Measurements from ENCODE around the gene RRP9.
A peak's percentile ranks its signal among the peaks of the same experiment; 100 is the strongest.

RRP9 gene

DNA sequence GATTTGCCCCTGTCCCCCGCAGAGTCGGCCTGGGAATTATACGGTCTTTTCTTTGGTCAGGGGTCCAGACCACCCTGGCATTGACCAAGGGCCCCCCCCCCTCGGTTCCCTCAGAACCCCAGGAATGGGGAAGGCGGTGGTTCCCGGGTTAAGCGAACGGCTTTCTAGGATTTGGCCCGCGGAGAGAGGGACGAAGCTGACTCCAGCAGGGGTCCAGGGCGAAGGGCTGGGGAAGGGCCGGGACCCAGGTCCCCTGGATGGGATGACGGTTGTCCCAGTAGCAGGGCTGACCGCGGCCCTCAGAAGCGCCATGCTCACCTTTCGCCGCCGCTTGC lies 274 bp downstream of the RRP9 start:
- Histone ChIP-seq H4K91ac (ENCODE audit: low read depth, low read length, poor library complexity) (no peak overlapping the region), H2BK120ac (ENCODE audit: low read depth, low read length) (no peak overlapping the region), H3K36me3 (replicated peaks in 1 of 2; ENCODE audit: control insufficient read depth in 2 of 2, insufficient read depth in 2 of 2, low read length in 2 of 2) (peaks cover 13 to 29% of the 10 kb centered on the region in 2 donors), H3K9ac (ENCODE audit: low read depth, low read length, poor library complexity) (peak overlapping the region; percentile 66), H3K14ac (ENCODE audit: low read length) (no peak overlapping the region), H3K4me1 (ENCODE audit: control insufficient read depth in 2 of 2, insufficient read depth in 1 of 2, low read depth in 1 of 2, low read length in 2 of 2) (peaks cover 7% of the 10 kb centered on the region in 2 donors), H3K4me3 (ENCODE audit: low read length in 2 of 2) (peak overlapping the region; percentile 56 to 90), H3K4me2 (ENCODE audit: insufficient read depth, low read length, poor library complexity, severe bottlenecking) (peak overlapping the region; percentile 86), H3K23ac (ENCODE audit: low read depth, low read length, poor library complexity) (peak overlapping the region; percentile 39), H3K9me3 (replicated peaks in 1 of 2; ENCODE audit: control insufficient read depth in 2 of 2, insufficient read depth in 1 of 2, low read depth in 1 of 2, low read length in 2 of 2) (no peaks in the 10 kb centered on the region), H2AK5ac (ENCODE audit: low read depth, low read length) (no peak overlapping the region), H3K4ac (ENCODE audit: low read length) (no peak overlapping the region), H2BK5ac (ENCODE audit: low read length) (no peak overlapping the region), H2BK12ac (ENCODE audit: low read length) (no peak overlapping the region), H3K27ac (replicated peaks; ENCODE audit: low read length) (no peak overlapping the region), H3K27me3 (ENCODE audit: control insufficient read depth in 3 of 3, insufficient read depth in 3 of 3, low read depth in 1 of 3, low read length in 3 of 3) (no peaks in the 10 kb centered on the region), H2BK15ac (ENCODE audit: low read length) (no peak overlapping the region), H4K8ac (ENCODE audit: low read depth, low read length) (no peak overlapping the region), H2AFZ (ENCODE audit: low read length) (peak overlapping the region; percentile 85), H3K79me1 (ENCODE audit: low read depth, low read length) (peaks cover 5% of the 10 kb centered on the region), H3K18ac (ENCODE audit: low read length) (peak overlapping the region; percentile 34)
- WGBS, 2 donors (ENCODE audit: extremely low coverage in 2 of 2, insufficient read length in 2 of 2, insufficient replicate concordance in 1 of 2): no CpG with 5 or more reads among the region's 20 CpGs
- no peak for DNase-seq (ENCODE audit: low spot score)

DNA sequence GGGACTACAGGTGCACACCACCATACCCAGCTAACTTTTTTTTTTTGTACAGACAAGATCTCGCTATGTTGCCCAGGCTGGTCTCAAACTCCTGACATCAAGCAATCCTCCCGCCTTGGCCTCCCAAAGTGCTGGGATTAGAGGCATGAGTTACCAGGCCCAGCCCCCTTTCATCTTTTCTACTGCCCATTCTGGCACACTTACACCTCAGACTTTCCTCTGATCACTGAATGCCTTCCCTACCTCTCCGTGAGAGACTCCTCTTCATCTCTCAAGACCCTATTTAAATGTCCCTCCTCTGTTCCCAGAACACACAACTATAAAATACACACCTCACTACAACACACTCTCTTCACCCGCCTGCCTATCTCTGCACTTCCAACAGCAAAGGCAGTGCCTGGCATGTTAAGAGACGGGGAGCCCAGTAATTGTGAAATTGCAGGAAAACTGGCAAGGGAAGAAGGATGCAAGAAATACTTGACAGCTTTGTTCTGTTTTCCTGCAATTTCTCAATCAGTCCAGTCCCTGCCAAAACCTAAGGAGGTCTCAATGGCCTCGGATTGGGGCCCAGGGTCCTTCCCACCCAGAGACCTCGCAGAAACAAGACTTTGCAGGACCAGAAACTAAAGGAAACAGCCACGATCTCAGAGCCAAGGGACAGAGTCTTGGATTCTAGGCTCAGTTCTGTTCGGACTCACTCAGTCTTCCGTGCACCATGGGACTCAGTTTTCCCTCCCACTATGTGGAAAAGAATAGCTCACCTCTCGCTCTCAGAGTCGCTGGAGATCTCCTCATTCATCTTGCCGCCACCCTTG lies 849 bp downstream of the RRP9 start:
- Histone ChIP-seq H3K36me3 (replicated peaks in 1 of 2; ENCODE audit: control insufficient read depth in 2 of 2, insufficient read depth in 2 of 2, low read length in 2 of 2) (peaks cover 17 to 35% of the 10 kb centered on the region in 2 donors), H3K27ac (replicated peaks; ENCODE audit: low read length) (no peak overlapping the region), H2AFZ (ENCODE audit: low read length) (peak overlapping the region; percentile 85), H2AK5ac (ENCODE audit: low read depth, low read length) (no peak overlapping the region), H3K79me1 (ENCODE audit: low read depth, low read length) (peaks cover 5% of the 10 kb centered on the region), H3K9ac (ENCODE audit: low read depth, low read length, poor library complexity) (no peak overlapping the region), H2BK120ac (ENCODE audit: low read depth, low read length) (no peak overlapping the region), H3K4me3 (ENCODE audit: low read length in 2 of 2) (peak overlapping the region; percentile 56 to 90), H3K4me2 (ENCODE audit: insufficient read depth, low read length, poor library complexity, severe bottlenecking) (peak overlapping the region; percentile 86), H3K4ac (ENCODE audit: low read length) (no peak overlapping the region), H2BK12ac (ENCODE audit: low read length) (no peak overlapping the region), H4K91ac (ENCODE audit: low read depth, low read length, poor library complexity) (no peak overlapping the region), H3K23ac (ENCODE audit: low read depth, low read length, poor library complexity) (no peak overlapping the region), H3K18ac (ENCODE audit: low read length) (no peak overlapping the region), H3K27me3 (ENCODE audit: control insufficient read depth in 3 of 3, insufficient read depth in 3 of 3, low read depth in 1 of 3, low read length in 3 of 3) (no peaks in the 10 kb centered on the region), H2BK5ac (ENCODE audit: low read length) (no peak overlapping the region), H3K14ac (ENCODE audit: low read length) (no peak overlapping the region), H2BK15ac (ENCODE audit: low read length) (no peak overlapping the region), H4K8ac (ENCODE audit: low read depth, low read length) (no peak overlapping the region), H3K9me3 (replicated peaks in 1 of 2; ENCODE audit: control insufficient read depth in 2 of 2, insufficient read depth in 1 of 2, low read depth in 1 of 2, low read length in 2 of 2) (no peaks in the 10 kb centered on the region), H3K4me1 (ENCODE audit: control insufficient read depth in 2 of 2, insufficient read depth in 1 of 2, low read depth in 1 of 2, low read length in 2 of 2) (peaks cover 7% of the 10 kb centered on the region in 2 donors)
- WGBS, 2 donors (ENCODE audit: extremely low coverage in 2 of 2, insufficient read length in 2 of 2, insufficient replicate concordance in 1 of 2): 100% methylated on average over 1 of the region's 13 CpGs; no CpG with 5 or more reads in 1 of the 2 donors
- no peak for DNase-seq (ENCODE audit: low spot score)

DNA sequence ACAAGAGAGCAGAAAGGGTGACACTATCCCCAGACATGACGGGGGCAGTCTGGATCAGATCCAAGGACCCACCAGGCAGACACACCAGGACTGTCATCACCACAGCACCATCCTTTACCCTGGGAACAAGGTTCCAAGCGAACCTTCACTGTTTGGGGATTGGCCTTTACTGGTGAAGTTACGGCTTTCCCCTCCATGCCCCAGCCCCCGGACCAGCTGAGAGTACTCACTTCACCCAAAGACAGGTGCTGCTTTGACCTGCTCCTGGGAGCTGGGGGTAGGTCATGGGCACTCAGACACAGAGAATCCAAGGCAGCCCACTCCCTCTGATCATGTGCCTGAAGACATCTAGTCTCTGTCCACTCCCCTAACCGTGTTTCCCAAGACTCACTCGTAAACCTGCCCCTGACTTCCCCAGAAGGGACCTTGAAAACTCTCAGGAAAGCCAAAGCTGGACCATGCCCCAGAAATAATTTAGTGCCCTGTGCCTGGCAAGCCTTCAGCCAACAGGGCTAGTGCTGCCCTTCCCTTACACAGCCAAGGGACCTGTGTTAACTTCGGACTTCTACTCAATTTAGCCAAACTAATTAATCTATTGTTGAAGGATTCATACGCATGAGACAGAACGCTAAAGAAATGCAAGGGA lies 2.8 kb downstream of the RRP9 start:
- Histone ChIP-seq H2BK15ac (ENCODE audit: low read length) (no peak overlapping the region), H3K18ac (ENCODE audit: low read length) (no peak overlapping the region), H3K4me3 (ENCODE audit: low read length in 2 of 2) (no peak overlapping the region), H2AFZ (ENCODE audit: low read length) (no peak overlapping the region), H3K9ac (ENCODE audit: low read depth, low read length, poor library complexity) (no peak overlapping the region), H3K9me3 (replicated peaks in 1 of 2; ENCODE audit: control insufficient read depth in 2 of 2, insufficient read depth in 1 of 2, low read depth in 1 of 2, low read length in 2 of 2) (no peaks in the 10 kb centered on the region), H2BK12ac (ENCODE audit: low read length) (no peak overlapping the region), H3K36me3 (replicated peaks in 1 of 2; ENCODE audit: control insufficient read depth in 2 of 2, insufficient read depth in 2 of 2, low read length in 2 of 2) (peaks cover 31 to 54% of the 10 kb centered on the region in 2 donors), H3K4me2 (ENCODE audit: insufficient read depth, low read length, poor library complexity, severe bottlenecking) (no peak overlapping the region), H3K4ac (ENCODE audit: low read length) (no peak overlapping the region), H3K4me1 (ENCODE audit: control insufficient read depth in 2 of 2, insufficient read depth in 1 of 2, low read depth in 1 of 2, low read length in 2 of 2) (peaks cover 7% of the 10 kb centered on the region in 2 donors), H3K27me3 (ENCODE audit: control insufficient read depth in 3 of 3, insufficient read depth in 3 of 3, low read depth in 1 of 3, low read length in 3 of 3) (no peaks in the 10 kb centered on the region), H2AK5ac (ENCODE audit: low read depth, low read length) (no peak overlapping the region), H3K79me1 (ENCODE audit: low read depth, low read length) (peaks cover 5% of the 10 kb centered on the region), H3K27ac (replicated peaks; ENCODE audit: low read length) (no peak overlapping the region), H2BK5ac (ENCODE audit: low read length) (no peak overlapping the region), H3K23ac (ENCODE audit: low read depth, low read length, poor library complexity) (no peak overlapping the region), H3K14ac (ENCODE audit: low read length) (no peak overlapping the region), H4K8ac (ENCODE audit: low read depth, low read length) (no peak overlapping the region), H4K91ac (ENCODE audit: low read depth, low read length, poor library complexity) (no peak overlapping the region), H2BK120ac (ENCODE audit: low read depth, low read length) (no peak overlapping the region)
- no peak for DNase-seq (ENCODE audit: low spot score)
- no CpG with 5 or more reads among the region's 9 CpGs for WGBS, 2 donors (ENCODE audit: extremely low coverage in 2 of 2, insufficient read length in 2 of 2, insufficient replicate concordance in 1 of 2)

Data from neuronal stem cell (in vitro differentiated cells).